Measurements from ENCODE around the gene GNAS-AS1. TPM values are rescaled to one million over a fixed set of nuclear protein-coding genes. Genes with fewer than 3 reads are reported as not detected.

Gene GNAS-AS1
- total RNA-seq, 2 donors from 2014 or later, result not detected

DNA sequence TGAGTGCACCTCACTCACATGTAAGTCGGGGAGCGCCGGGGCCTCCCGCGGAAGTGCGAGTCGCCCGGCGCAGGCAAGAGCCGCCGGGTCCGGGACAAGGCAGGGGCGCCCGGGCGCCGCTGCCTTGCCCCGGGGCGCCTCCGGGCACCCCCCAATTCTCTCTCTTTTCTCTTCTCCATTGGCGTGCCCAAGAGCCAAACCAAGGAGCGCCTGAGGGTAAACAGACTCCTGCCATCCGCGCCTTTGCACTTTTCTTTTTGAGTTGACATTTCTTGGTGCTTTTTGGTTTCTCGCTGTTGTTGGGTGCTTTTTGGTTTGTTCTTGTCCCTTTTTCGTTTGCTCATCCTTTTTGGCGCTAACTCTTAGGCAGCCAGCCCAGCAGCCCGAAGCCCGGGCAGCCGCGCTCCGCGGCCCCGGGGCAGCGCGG, 38.6 kb upstream of the GNAS-AS1 start:
- Histone ChIP-seq H3K27me3 (no peaks in the 10 kb centered on the region), H3K9me3 (no peaks in the 10 kb centered on the region), H3K4me3 (peak overlapping the region; percentile 87 to 92), H3K4me1 (peaks cover 0 to 19% of the 10 kb centered on the region in 2 donors), H3K27ac (peak overlapping the region; percentile 99), H3K36me3 (no peaks in the 10 kb centered on the region)
- no peak for DNase-seq (ENCODE audit: low spot score)
- no peak for TF ChIP-seq CTCF (IDR thresholded peaks at IDR 0.05)

GRCh38 chr20:58888521-58889333, 38.0 kb upstream of the GNAS-AS1 start:
- peaks cover 0 to 13% of the 10 kb centered on the region in 2 donors for H3K4me1 ChIP-seq
- H3K27ac ChIP-seq, result peak overlapping the region; percentile 99
- H3K9me3 ChIP-seq, result no peaks in the 10 kb centered on the region
- TF ChIP-seq CTCF (IDR thresholded peaks at IDR 0.05), result no peak
- DNase-seq (ENCODE audit: low spot score), result peak; percentile 83
- no peaks in the 10 kb centered on the region for H3K36me3 ChIP-seq
- peak overlapping the region; percentile 87 to 92 for H3K4me3 ChIP-seq
- no peaks in the 10 kb centered on the region for H3K27me3 ChIP-seq

DNA sequence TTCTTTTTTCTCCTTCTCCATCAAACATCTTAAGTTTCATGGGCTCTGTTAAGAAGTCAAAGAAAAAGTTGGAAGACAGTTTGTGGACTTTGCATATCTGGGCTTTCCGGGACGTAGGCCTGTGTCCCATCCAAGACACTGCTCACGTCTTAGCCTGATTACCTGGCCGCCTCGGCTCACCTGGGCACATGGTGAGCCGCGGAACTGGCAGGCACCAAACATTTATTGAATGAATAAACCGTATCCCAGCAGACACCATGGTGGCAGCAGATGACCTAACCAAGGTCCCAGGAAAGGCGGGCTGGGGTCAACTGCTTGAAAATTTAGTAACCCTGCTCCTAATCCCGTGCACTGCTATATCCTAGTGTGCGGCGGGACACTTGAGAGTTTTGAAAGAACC, 37.4 kb upstream of the GNAS-AS1 start:
- Histone ChIP-seq H3K27ac (peak overlapping the region; percentile 73 to 99), H3K4me3 (peak overlapping the region; percentile 87 to 92), H3K4me1 (peaks cover 0 to 7% of the 10 kb centered on the region in 2 donors), H3K36me3 (no peaks in the 10 kb centered on the region), H3K9me3 (no peaks in the 10 kb centered on the region), H3K27me3 (no peaks in the 10 kb centered on the region)
- no peak for TF ChIP-seq CTCF (IDR thresholded peaks at IDR 0.05)
- no peak for DNase-seq (ENCODE audit: low spot score)

GRCh38 chr20:58886546-58886945, 35.8 kb upstream of the GNAS-AS1 start:
- no peak overlapping the region for H3K27ac ChIP-seq
- H3K27me3 ChIP-seq, result no peaks in the 10 kb centered on the region
- no peaks in the 10 kb centered on the region for H3K36me3 ChIP-seq
- TF ChIP-seq CTCF (IDR thresholded peaks at IDR 0.05), result no peak
- no peak for DNase-seq (ENCODE audit: low spot score)
- peaks cover 0 to 5% of the 10 kb centered on the region in 2 donors for H3K4me1 ChIP-seq
- H3K4me3 ChIP-seq, result no peak overlapping the region
- no peaks in the 10 kb centered on the region for H3K9me3 ChIP-seq

- H3K4me1 ChIP-seq, result peaks cover 0 to 5% of the 10 kb centered on the region in 2 donors
- no peak overlapping the region for H3K27ac ChIP-seq
- H3K9me3 ChIP-seq, result no peaks in the 10 kb centered on the region
- TF ChIP-seq CTCF (IDR thresholded peaks at IDR 0.05), result no peak
- H3K36me3 ChIP-seq, result no peaks in the 10 kb centered on the region
- no peak for DNase-seq (ENCODE audit: low spot score)
- H3K27me3 ChIP-seq, result no peaks in the 10 kb centered on the region
- H3K4me3 ChIP-seq, result no peak overlapping the region
Measured at GRCh38 chr20:58884966-58885365, 34.3 kb upstream of the GNAS-AS1 start.
